GM12801 (cell line): Measurements from ENCODE around the gene SERPINH1.

ENCODE experiments used
- CTCF ChIP-seq: IDR thresholded peaks from one replicate; pipeline ENCODE4 v1.5.1; 2011; ENCODE audit warnings: control low read depth; ENCODE audit not compliant: insufficient read length; ENCODE audit errors: extremely low read depth

SERPINH1 gene

GRCh38 chr11:75520688-75521087 lies 41.4 kb upstream of the SERPINH1 start:
- TF ChIP-seq CTCF, result no peak

GRCh38 chr11:75522286-75523044 lies 39.6 kb upstream of the SERPINH1 start:
- TF ChIP-seq CTCF, result no peak

GRCh38 chr11:75523189-75523588 lies 38.9 kb upstream of the SERPINH1 start:
- no peak for TF ChIP-seq CTCF

- TF ChIP-seq CTCF, result no peak
Measured at GRCh38 chr11:75523811-75524664, 38.0 kb upstream of the SERPINH1 start.

GRCh38 chr11:75524665-75525432 lies 37.2 kb upstream of the SERPINH1 start:
- TF ChIP-seq CTCF, result no peak

GRCh38 chr11:75525433-75526191 lies 36.4 kb upstream of the SERPINH1 start, which contains the start of gene GDPD5:
Gene GDPD5 (minus strand): TSS chr11:75525941. CDS start chr11:75477735, 48,206 bp downstream.
- TF ChIP-seq CTCF, result no peak
